HG02973 (cell line): ENCODE data around the gene ACAA1.

Experiments used
- ATAC-seq: cut with Tn5 transposase; IDR thresholded peaks from one replicate; pipeline ENCODE4 v1.9.1; 2021; ENCODE audit warnings: moderate library complexity; ENCODE audit not compliant: unreplicated experiment

ACAA1 gene

GRCh38 chr3:38154625-38155255 lies 17.8 kb upstream of the ACAA1 start:
- no peak for ATAC-seq

GRCh38 chr3:38154033-38154494 lies 17.1 kb upstream of the ACAA1 start:
- ATAC-seq, result no peak

GRCh38 chr3:38153221-38153620 lies 16.3 kb upstream of the ACAA1 start:
- no peak for ATAC-seq

- no peak for ATAC-seq
Observed at GRCh38 chr3:38152609-38153008, 15.7 kb upstream of the ACAA1 start.

GRCh38 chr3:38151667-38152265 lies 14.8 kb upstream of the ACAA1 start:
- ATAC-seq, result peak; percentile 53

GRCh38 chr3:38150780-38151528 lies 14.0 kb upstream of the ACAA1 start:
- no peak for ATAC-seq

- no peak for ATAC-seq
Observed at GRCh38 chr3:38149708-38150107, 12.8 kb upstream of the ACAA1 start.

- ATAC-seq, result no peak
Observed at GRCh38 chr3:38148311-38148882, 11.5 kb upstream of the ACAA1 start.

GRCh38 chr3:38147421-38147820 lies 10.5 kb upstream of the ACAA1 start:
- ATAC-seq, result no peak

GRCh38 chr3:38146504-38146903 lies 9.6 kb upstream of the ACAA1 start:
- ATAC-seq, result no peak

- ATAC-seq, result no peak
Observed at GRCh38 chr3:38143511-38143910, 6.6 kb upstream of the ACAA1 start.

- no peak for ATAC-seq
Observed at GRCh38 chr3:38142959-38143358, 6.0 kb upstream of the ACAA1 start.

GRCh38 chr3:38141952-38142273 lies 5.0 kb upstream of the ACAA1 start:
- ATAC-seq, result no peak

GRCh38 chr3:38141173-38141951 lies 4.4 kb upstream of the ACAA1 start:
- ATAC-seq, result no peak

GRCh38 chr3:38140326-38141172 lies 3.6 kb upstream of the ACAA1 start:
- ATAC-seq, result no peak

GRCh38 chr3:38139652-38140051 lies 2.7 kb upstream of the ACAA1 start:
- ATAC-seq, result no peak

- no peak for ATAC-seq
Observed at GRCh38 chr3:38139191-38139590, 2.3 kb upstream of the ACAA1 start.

GRCh38 chr3:38138349-38139190 lies 1.6 kb upstream of the ACAA1 start, which contains the start of gene MYD88:
Gene MYD88, plus strand, starts transcription at chr3:38138661. Its CDS starts 40 bp downstream, at chr3:38138701.
- ATAC-seq, result peak; percentile 40

GRCh38 chr3:38137615-38138348 lies 855 bp upstream of the ACAA1 start:
- ATAC-seq, result no peak
